ENCODE data around the gene TCF20. TPM values are rescaled to one million over a fixed set of nuclear protein-coding genes. Genes with fewer than 3 reads are reported as not detected.

Gene TCF20
- total and polyA plus RNA-seq, 12 donors, result 5.6 to 43.9 (median 24.3) TPM

- H3K36me3 ChIP-seq (replicated peaks in 1 of 2), result no peaks in the 10 kb centered on the region
- no peak for TF ChIP-seq CTCF (IDR thresholded peaks at IDR 0.05)
- no peak for TF ChIP-seq POLR2A (IDR thresholded peaks at IDR 0.05)
- H3K4me3 ChIP-seq, result no peak overlapping the region
- H3K9me3 ChIP-seq (replicated peaks in 1 of 3), result no peaks in the 10 kb centered on the region
- WGBS, 4 donors, result 30 to 41% (median 36%) methylated on average over 3 of the region's 3 CpGs
- DNase-seq, result no peak
- peaks cover 14 to 19% of the 10 kb centered on the region in 2 donors for H3K4me1 ChIP-seq (replicated peaks in 1 of 2)
- intact Hi-C loops (cut with DNase I), result no loop called here
- no peaks in the 10 kb centered on the region for H3K27me3 ChIP-seq
- no peak overlapping the region for H3K27ac ChIP-seq
These were observed 36.6 kb downstream of the TCF20 start for GRCh38 chr22:42233879-42234278.

GRCh38 chr22:42231929-42232328, 38.5 kb downstream of the TCF20 start:
- Histone ChIP-seq H3K36me3 (replicated peaks in 1 of 2) (no peaks in the 10 kb centered on the region), H3K4me1 (replicated peaks in 1 of 2) (peaks cover 31 to 39% of the 10 kb centered on the region in 2 donors), H3K27me3 (no peaks in the 10 kb centered on the region), H3K27ac (no peak overlapping the region), H3K4me3 (no peak overlapping the region), H3K9me3 (replicated peaks in 1 of 3) (no peaks in the 10 kb centered on the region)
- TF ChIP-seq CTCF (IDR thresholded peaks at IDR 0.05), result no peak
- TF ChIP-seq POLR2A (IDR thresholded peaks at IDR 0.05), result no peak
- DNase-seq, result no peak
- 88 to 93% (median 91%) methylated on average over 3 of the region's 3 CpGs for WGBS, 4 donors
- intact Hi-C loops (cut with DNase I), result no loop called here

GRCh38 chr22:42229455-42230149, 40.9 kb downstream of the TCF20 start:
- DNase-seq, result peak; percentile 69 to 88 (median 83)
- Histone ChIP-seq H3K4me3 (no peak overlapping the region), H3K36me3 (replicated peaks in 1 of 2) (no peaks in the 10 kb centered on the region), H3K9me3 (replicated peaks in 1 of 3) (no peaks in the 10 kb centered on the region), H3K27ac (peak overlapping the region; percentile 67 to 91 (median 84)), H3K4me1 (replicated peaks in 1 of 2) (peaks cover 31 to 40% of the 10 kb centered on the region in 2 donors), H3K27me3 (no peaks in the 10 kb centered on the region)
- TF ChIP-seq POLR2A (IDR thresholded peaks at IDR 0.05), result peak in 1 of 2 donors; percentile 62
- TF ChIP-seq CTCF (IDR thresholded peaks at IDR 0.05), result no peak
- 25 to 43% (median 35%) methylated on average over 6 of the region's 6 CpGs for WGBS, 4 donors
- intact Hi-C loops (cut with DNase I), result no loop called here

- Histone ChIP-seq H3K27ac (peak overlapping the region; percentile 67 to 91 (median 84)), H3K4me3 (peak overlapping the region in 1 of 4 donors; percentile 4), H3K4me1 (replicated peaks in 1 of 2) (peaks cover 31 to 40% of the 10 kb centered on the region in 2 donors), H3K9me3 (replicated peaks in 1 of 3) (no peaks in the 10 kb centered on the region), H3K36me3 (replicated peaks in 1 of 2) (no peaks in the 10 kb centered on the region), H3K27me3 (no peaks in the 10 kb centered on the region)
- 39 to 59% (median 47%) methylated on average over 4 of the region's 4 CpGs for WGBS, 4 donors
- no peak for TF ChIP-seq CTCF (IDR thresholded peaks at IDR 0.05)
- peak in 1 of 2 donors; percentile 7 for TF ChIP-seq POLR2A (IDR thresholded peaks at IDR 0.05)
- intact Hi-C loops (cut with DNase I), result no loop called here
- peak in 6 of 7 donors; percentile 43 to 62 (median 53) for DNase-seq
These were observed 42.0 kb downstream of the TCF20 start for GRCh38 chr22:42228483-42228882.
